Glutamatergic neuron (in vitro differentiated cells): Measurements from ENCODE around the gene OR51A7. TPM values are rescaled to one million over a fixed set of nuclear protein-coding genes. Genes with fewer than 3 reads are reported as not detected.

Source experiments
- DNase-seq: peaks from one replicate; pipeline ENCODE4 v3.0.0; 2022
- H3K27ac Mint-ChIP-seq: one replicate; pipeline ENCODE4 v1.8.0; 2020; ENCODE audit warnings: mild to moderate bottlenecking, mixed read lengths, inconsistent platforms; ENCODE audit not compliant: unreplicated experiment
- H3K27me3 Mint-ChIP-seq: one replicate; pipeline ENCODE4 v1.8.0; 2020; ENCODE audit warnings: mild to moderate bottlenecking, moderate library complexity, mixed read lengths, inconsistent platforms; ENCODE audit not compliant: unreplicated experiment
- H3K36me3 Mint-ChIP-seq: one replicate; pipeline ENCODE4 v1.8.0; 2020; ENCODE audit warnings: mild to moderate bottlenecking, mixed read lengths, inconsistent platforms; ENCODE audit not compliant: unreplicated experiment
- H3K4me1 Mint-ChIP-seq: one replicate; pipeline ENCODE4 v1.8.0; 2020; ENCODE audit warnings: mild to moderate bottlenecking, low read depth, mixed read lengths, inconsistent platforms; ENCODE audit not compliant: unreplicated experiment
- H3K4me3 Mint-ChIP-seq: one replicate; pipeline ENCODE4 v1.8.0; 2020; ENCODE audit warnings: mild to moderate bottlenecking, mixed read lengths, inconsistent platforms; ENCODE audit not compliant: unreplicated experiment
- H3K9me3 Mint-ChIP-seq: one replicate; pipeline ENCODE4 v1.8.0; 2020; ENCODE audit warnings: mild to moderate bottlenecking, moderate library complexity, mixed read lengths, inconsistent platforms; ENCODE audit not compliant: unreplicated experiment
- total RNA-seq: library from RNA; stranded (reverse); fragmentation: NEBNext Ultra II Directional; extraction: Animal tissue kit (Norgen Biotek cat#: 25700); gene quantifications from one replicate; pipeline ENCODE4 v1.2.1, GENCODE V29; 2021; ENCODE audit not compliant: unreplicated experiment
- TF ChIP-seq, protein P1 (sequence below): fragments of 200-600 bp; sonication (generic); IDR thresholded peaks from one replicate; pipeline ENCODE4 v1.5.0; 2021; ENCODE audit not compliant: partially characterized antibody, unreplicated experiment

OR51A7 gene
- total RNA-seq, 1 donor from 2014 or later = not detected

DNA sequence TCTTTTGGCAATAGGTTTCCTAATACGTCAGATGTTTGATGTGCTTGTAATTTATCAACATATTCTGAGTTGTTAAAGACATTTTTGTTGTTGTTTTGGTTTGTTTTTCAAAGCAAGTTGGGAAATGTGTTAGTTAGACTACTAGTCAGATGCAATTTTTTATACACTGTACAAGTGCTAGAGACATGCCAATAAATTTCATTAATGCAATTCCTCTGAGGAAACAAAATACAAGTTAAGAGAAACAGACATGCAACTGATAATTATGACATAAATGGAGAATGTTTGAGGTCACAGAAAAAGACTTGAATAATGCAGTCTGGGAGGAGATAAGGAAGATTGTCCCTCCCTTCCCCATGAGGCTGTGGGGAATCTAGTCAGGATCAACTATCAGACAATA, 16.0 kb upstream of the OR51A7 start:
- Mint-ChIP-seq H3K9me3 (peaks cover 1% of the 10 kb centered on the region), H3K4me1 (no peaks in the 10 kb centered on the region), H3K27ac (no peak overlapping the region), H3K4me3 (no peak overlapping the region), H3K27me3 (no peaks in the 10 kb centered on the region), H3K36me3 (no peaks in the 10 kb centered on the region)
- no peak for DNase-seq
- TF ChIP-seq, protein P1, sequence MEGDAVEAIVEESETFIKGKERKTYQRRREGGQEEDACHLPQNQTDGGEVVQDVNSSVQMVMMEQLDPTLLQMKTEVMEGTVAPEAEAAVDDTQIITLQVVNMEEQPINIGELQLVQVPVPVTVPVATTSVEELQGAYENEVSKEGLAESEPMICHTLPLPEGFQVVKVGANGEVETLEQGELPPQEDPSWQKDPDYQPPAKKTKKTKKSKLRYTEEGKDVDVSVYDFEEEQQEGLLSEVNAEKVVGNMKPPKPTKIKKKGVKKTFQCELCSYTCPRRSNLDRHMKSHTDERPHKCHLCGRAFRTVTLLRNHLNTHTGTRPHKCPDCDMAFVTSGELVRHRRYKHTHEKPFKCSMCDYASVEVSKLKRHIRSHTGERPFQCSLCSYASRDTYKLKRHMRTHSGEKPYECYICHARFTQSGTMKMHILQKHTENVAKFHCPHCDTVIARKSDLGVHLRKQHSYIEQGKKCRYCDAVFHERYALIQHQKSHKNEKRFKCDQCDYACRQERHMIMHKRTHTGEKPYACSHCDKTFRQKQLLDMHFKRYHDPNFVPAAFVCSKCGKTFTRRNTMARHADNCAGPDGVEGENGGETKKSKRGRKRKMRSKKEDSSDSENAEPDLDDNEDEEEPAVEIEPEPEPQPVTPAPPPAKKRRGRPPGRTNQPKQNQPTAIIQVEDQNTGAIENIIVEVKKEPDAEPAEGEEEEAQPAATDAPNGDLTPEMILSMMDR = no peak

DNA sequence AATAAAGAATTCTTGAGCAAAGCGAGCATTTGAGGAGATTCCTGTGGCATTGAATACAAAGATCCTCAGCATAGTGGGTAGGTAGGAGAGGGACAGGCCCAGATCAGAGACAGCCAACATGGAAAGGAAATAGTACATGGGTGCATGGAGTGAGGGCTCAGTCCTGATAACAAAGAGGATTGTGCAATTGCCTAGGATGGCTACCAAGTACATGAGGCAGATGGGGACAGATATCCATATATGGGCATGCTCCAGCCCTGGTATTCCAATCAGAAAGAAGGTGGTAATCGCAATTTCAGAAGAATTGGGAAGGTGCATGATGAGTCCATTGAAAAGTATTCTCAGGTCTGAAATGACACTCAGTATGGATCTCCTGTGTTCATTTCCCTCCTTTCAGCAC, 13.3 kb upstream of the OR51A7 start:
- H3K36me3 Mint-ChIP-seq = no peaks in the 10 kb centered on the region
- no peaks in the 10 kb centered on the region for H3K4me1 Mint-ChIP-seq
- DNase-seq = no peak
- no peaks in the 10 kb centered on the region for H3K9me3 Mint-ChIP-seq
- H3K4me3 Mint-ChIP-seq = no peak overlapping the region
- TF ChIP-seq, protein P1 = no peak
- no peaks in the 10 kb centered on the region for H3K27me3 Mint-ChIP-seq
- no peak overlapping the region for H3K27ac Mint-ChIP-seq

DNA sequence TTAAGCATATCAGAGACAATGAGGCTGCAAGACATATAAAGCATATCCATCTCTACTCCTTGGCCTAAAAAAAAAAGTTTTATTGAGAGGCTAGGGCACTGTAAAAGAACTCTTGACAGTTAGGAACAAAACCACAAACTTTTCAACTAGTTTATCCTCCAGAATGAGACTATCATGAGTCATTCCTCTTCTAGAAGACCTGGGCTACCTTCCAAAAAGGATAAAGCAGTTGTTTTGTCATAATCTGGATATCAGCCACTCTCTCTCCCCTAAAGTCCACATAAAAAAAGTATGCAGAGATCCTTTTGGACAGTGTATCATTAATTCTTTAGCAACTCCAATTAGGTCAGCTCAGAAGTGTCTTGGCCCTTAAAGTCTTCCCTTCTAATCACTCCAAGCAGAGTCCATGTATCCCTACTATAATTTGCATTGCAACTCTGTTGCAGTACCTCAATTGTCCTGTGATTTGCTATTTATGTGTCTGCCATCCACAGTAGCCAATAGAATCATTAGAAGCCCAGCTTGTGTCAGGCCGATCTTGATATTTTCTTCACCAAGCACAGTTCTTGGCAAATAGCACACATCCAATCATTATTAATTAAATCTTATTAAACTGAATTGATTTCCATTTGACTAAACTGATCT, 11.5 kb upstream of the OR51A7 start:
- TF ChIP-seq, protein P1 = peak; percentile 24
- no peak overlapping the region for H3K27ac Mint-ChIP-seq
- no peaks in the 10 kb centered on the region for H3K36me3 Mint-ChIP-seq
- H3K9me3 Mint-ChIP-seq = no peaks in the 10 kb centered on the region
- peaks cover 2% of the 10 kb centered on the region for H3K4me1 Mint-ChIP-seq
- no peak for DNase-seq
- no peaks in the 10 kb centered on the region for H3K27me3 Mint-ChIP-seq
- no peak overlapping the region for H3K4me3 Mint-ChIP-seq

DNA sequence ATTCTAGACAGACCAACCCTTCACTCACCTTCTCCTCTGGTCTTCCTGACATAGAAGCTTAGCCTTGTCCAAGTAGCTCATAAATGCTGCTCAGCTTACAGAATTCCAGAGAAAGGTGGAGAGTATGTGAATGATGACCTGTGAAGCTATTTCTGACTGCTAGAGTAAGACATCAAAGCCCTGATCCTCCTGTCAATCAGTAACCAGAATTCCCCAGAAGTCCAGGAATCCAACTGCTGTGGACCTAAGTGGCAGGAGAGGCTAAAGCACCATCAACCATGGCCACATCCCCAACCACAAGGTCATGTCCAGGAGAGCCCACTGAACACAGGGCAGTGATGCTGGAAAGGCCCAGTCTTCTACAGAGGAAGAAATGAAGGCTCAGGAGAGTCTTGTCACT, 13.0 kb downstream of the OR51A7 start:
- peaks cover 3% of the 10 kb centered on the region for H3K27me3 Mint-ChIP-seq
- H3K27ac Mint-ChIP-seq = no peak overlapping the region
- H3K36me3 Mint-ChIP-seq = no peaks in the 10 kb centered on the region
- H3K4me3 Mint-ChIP-seq = no peak overlapping the region
- no peak for DNase-seq
- no peaks in the 10 kb centered on the region for H3K4me1 Mint-ChIP-seq
- no peaks in the 10 kb centered on the region for H3K9me3 Mint-ChIP-seq
- TF ChIP-seq, protein P1 = no peak

DNA sequence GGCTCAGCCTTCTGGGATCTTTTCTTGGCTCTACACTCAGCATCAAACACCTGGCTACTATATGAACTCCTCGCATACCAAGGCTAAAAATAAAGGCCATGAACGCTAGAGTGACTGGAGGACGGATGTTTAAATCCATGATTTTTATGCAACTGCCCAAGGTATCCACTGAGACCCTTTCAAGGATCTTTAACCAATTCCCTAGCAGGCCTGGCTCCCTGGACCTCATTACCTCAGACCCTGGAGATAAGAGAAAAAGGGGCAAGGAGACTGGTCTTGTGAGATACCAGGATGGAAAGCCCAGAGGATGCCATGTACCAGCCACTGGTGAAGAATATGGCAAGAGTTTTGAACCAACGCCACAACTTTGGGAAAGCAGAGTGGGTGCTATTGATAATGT, 15.7 kb downstream of the OR51A7 start, which contains the start of gene OR51G2:
TSS of gene OR51G2 (minus strand) at position 101 of the 400 bp plus-strand sequence. CDS start 3,687 bp downstream, outside the sequence.
- Mint-ChIP-seq H3K9me3 (no peaks in the 10 kb centered on the region), H3K36me3 (peaks cover 6% of the 10 kb centered on the region), H3K4me1 (no peaks in the 10 kb centered on the region), H3K27ac (no peak within 1 kb of the TSS), H3K27me3 (peaks cover 5% of the 10 kb centered on the region), H3K4me3 (no peak within 1 kb of the TSS)
- DNase-seq = no peak
- TF ChIP-seq, protein P1 = no peak
